Adrenal gland (tissue), 12 donors: ENCODE measurements around the gene MLH3. TPM values are rescaled to one million over a fixed set of nuclear protein-coding genes. Genes with fewer than 3 reads are reported as not detected.

ENCODE experiments used
- DNase-seq, 7 donors: peaks; one replicate each; pipeline ENCODE4 v3.0.0-alpha.2; 2019 to 2020
- H3K27ac ChIP-seq, 5 donors: fragments of 200-600 bp; sonication (generic) in 4 of 5; 1 replicate in 3 of 5; 2 replicates in 2 of 5; pipeline versions ENCODE4 v1.5.1 to v1.8.0; 2016 to 2020; ENCODE audit warnings: mild to moderate bottlenecking in 1 of 5
- H3K27me3 ChIP-seq: fragments of 200-600 bp; 2 replicates; pipeline ENCODE4 v1.8.0; 2021
- H3K36me3 ChIP-seq, 2 donors: fragments of 200-600 bp; replicated peaks in 1 of 2; 1 replicate in 1 of 2; 2 replicates in 1 of 2; pipeline versions ENCODE4 v1.5.1 to v1.8.0; 2018 to 2022
- H3K4me1 ChIP-seq, 2 donors: fragments of 200-600 bp; replicated peaks in 1 of 2; 1 replicate in 1 of 2; 2 replicates in 1 of 2; pipeline versions ENCODE4 v1.5.1 to v1.8.0; 2018 to 2021
- H3K4me3 ChIP-seq, 4 donors: fragments of 200-600 bp; sonication (generic) in 3 of 4; one replicate each; pipeline ENCODE4 v1.5.1; 2016 to 2018
- H3K9me3 ChIP-seq, 3 donors: fragments of 200-600 bp; sonication (generic) in 1 of 3; replicated peaks in 1 of 3; 1 replicate in 2 of 3; 2 replicates in 1 of 3; pipeline versions ENCODE4 v1.5.1 to v1.8.0; 2016 to 2021
- POLR2A ChIP-seq, 2 donors: fragments of 450-650 bp; IDR thresholded peaks; one replicate each; pipeline ENCODE4 v1.6.1; 2017; ENCODE audit warnings: antibody characterized with exemption in 2 of 2, mild to moderate bottlenecking in 2 of 2, moderate library complexity in 1 of 2
- WGBS, 4 donors: extraction: QIAGEN DNeasy Blood & Tissue Kit in 2 of 4; methylation state at CpG; one replicate each; pipeline versions ENCODE4 v1.1.5 to v1.1.7; 2013 to 2017; 5-methylcytosine and 5-hydroxymethylcytosine counted together
- intact Hi-C, 2 donors: fragments of 100-400 bp; cut with DNase I; formaldehyde crosslinking; loops; one replicate each; pipeline versions ENCODE4 v1.14.1 to v1.15.0; 2022 to 2023
- polyA plus RNA-seq, 3 donors: library from polyadenylated mRNA; stranded (reverse); fragments of 200-250 nt in 2 of 3; fragments of 350-450 nt in 1 of 3; fragmentation: Illumina TruSeq in 1 of 3; extraction: RNeasy Lipid Tissue Mini Kit (QIAGEN cat#74804) in 1 of 3; gene quantifications; one replicate each; pipeline ENCODE4 v1.2.3, GENCODE V29; 2013 to 2014
- total RNA-seq, 9 donors: library from RNA; depleted of rRNA in 4 of 9; stranded (reverse); fragments of >200 nt in 4 of 9; fragments of 120-200 nt in 1 of 9; fragmentation: NEBNext Ultra II Directional in 1 of 9; extraction: Animal tissue kit (Norgen Biotek cat#: 25700) in 1 of 9; gene quantifications; one replicate each; pipeline versions ENCODE4 v1.1.0 to v1.2.4, GENCODE V29; 2013 to 2023
- TF ChIP-seq, protein P1 (sequence below), 6 experiments: fragments of 450-650 bp in 4 of 6; fragments of 200-600 bp in 2 of 6; sonication (generic) in 1 of 6; IDR thresholded peaks; 1 replicate in 5 of 6; 2 replicates in 1 of 6; pipeline versions ENCODE4 v1.5.1 to v1.8.0; 2016 to 2021; ENCODE audit warnings: antibody characterized with exemption in 6 of 6, mild to moderate bottlenecking in 2 of 6, moderate library complexity in 1 of 6
- donor health status: healthy with polysubstance abuse.
- donor health status: Bipolar disorder and iron deficiency.
- donor health status: DM: yes; HTN: yes; CAD: no.
- donor health status: DM: no; HTN: no; CAD: no.
- donor health status: DM: no; HTN: no; CAD: no.
- donor health status: DM: yes; HTN: yes; CAD: no.

Gene MLH3
- total and polyA plus RNA-seq, 12 donors: 22.2 to 51.4 (median 32.2) TPM

DNA sequence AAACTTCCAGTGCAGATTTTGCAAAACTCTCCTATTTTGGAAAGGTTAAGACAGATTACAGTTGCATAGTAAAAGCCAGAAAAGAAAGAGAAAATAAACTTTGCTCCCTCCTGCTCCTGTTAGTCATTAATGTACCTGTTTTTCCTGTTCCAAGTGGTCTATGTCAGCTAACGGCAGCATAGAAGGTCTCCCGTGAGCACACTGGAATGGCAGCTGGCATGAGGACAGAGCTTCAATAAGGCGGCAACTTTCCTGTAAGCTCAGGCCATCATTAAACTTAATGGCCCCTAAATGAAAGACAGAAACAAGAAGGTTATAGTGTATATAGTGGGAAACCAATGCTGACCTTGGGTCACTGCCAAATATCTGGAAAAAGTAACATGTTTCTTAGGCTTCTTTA lies 32.6 kb downstream of the MLH3 start:
- DNase-seq: no peak
- no peak overlapping the region for H3K27ac ChIP-seq
- intact Hi-C loops: no loop called here
- TF ChIP-seq, protein P1, sequence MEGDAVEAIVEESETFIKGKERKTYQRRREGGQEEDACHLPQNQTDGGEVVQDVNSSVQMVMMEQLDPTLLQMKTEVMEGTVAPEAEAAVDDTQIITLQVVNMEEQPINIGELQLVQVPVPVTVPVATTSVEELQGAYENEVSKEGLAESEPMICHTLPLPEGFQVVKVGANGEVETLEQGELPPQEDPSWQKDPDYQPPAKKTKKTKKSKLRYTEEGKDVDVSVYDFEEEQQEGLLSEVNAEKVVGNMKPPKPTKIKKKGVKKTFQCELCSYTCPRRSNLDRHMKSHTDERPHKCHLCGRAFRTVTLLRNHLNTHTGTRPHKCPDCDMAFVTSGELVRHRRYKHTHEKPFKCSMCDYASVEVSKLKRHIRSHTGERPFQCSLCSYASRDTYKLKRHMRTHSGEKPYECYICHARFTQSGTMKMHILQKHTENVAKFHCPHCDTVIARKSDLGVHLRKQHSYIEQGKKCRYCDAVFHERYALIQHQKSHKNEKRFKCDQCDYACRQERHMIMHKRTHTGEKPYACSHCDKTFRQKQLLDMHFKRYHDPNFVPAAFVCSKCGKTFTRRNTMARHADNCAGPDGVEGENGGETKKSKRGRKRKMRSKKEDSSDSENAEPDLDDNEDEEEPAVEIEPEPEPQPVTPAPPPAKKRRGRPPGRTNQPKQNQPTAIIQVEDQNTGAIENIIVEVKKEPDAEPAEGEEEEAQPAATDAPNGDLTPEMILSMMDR (IDR thresholded peaks at IDR 0.05): no peak
- no peak for TF ChIP-seq POLR2A (IDR thresholded peaks at IDR 0.05)
- no peak overlapping the region for H3K4me3 ChIP-seq
- H3K27me3 ChIP-seq: no peaks in the 10 kb centered on the region
- peaks cover 9 to 29% of the 10 kb centered on the region in 2 donors for H3K4me1 ChIP-seq
- peaks cover 0 to 71% of the 10 kb centered on the region in 2 donors for H3K36me3 ChIP-seq
- H3K9me3 ChIP-seq: no peaks in the 10 kb centered on the region
- WGBS, 4 donors: 79 to 87% (median 85%) methylated on average over 3 of the region's 3 CpGs

DNA sequence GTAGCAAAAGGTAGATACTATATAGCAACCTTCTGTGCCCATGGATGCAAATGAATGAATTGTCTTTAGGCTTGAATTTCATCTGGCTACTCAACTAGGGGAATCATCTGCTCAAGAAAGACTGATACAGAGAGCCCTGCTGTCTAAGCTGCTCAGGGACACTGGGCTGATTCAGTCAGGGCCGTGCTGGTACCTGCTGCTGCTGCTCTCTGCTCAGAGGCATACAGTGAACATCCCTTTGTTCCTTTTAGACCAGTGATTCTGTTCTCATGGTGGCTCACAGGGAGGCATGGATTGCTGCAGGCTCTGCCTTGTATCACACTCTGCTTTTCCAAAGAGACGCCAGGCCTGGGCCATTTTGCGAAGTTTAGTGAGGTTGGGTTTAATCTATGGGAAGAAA lies 34.5 kb downstream of the MLH3 start:
- WGBS, 4 donors: 64 to 80% (median 74%) methylated on average over 3 of the region's 3 CpGs
- intact Hi-C loops: no loop called here
- TF ChIP-seq, protein P1 (IDR thresholded peaks at IDR 0.05): no peak
- TF ChIP-seq POLR2A (IDR thresholded peaks at IDR 0.05): no peak
- Histone ChIP-seq H3K27me3 (no peaks in the 10 kb centered on the region), H3K27ac (peak overlapping the region in 3 of 5 donors; percentile 6 to 24 (median 10)), H3K4me1 (peaks cover 23 to 34% of the 10 kb centered on the region in 2 donors), H3K9me3 (no peaks in the 10 kb centered on the region), H3K36me3 (peaks cover 0 to 60% of the 10 kb centered on the region in 2 donors), H3K4me3 (no peak overlapping the region)
- DNase-seq: peak in 3 of 7 donors; percentile 26 to 32 (median 30)

DNA sequence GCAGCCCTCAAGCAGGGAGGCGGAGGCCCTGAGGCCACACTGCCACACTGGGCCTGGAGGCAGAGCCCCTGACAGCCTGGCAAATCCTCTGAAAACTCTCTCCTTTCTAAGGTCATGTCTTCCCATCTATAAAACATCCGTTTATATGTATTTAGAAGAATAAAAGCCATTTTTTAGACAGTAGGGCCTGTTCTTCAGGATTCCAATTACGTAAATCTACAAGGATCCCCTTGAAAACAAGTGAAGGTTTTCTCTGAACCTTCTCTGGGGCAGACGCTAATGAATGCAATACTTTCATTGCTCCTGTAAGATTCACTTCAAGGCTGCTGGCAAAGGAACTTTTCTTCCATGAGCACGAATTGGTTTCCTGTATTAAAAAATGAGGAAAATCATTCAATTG lies 35.8 kb downstream of the MLH3 start:
- TF ChIP-seq, protein P1 (IDR thresholded peaks at IDR 0.05): no peak
- TF ChIP-seq POLR2A (IDR thresholded peaks at IDR 0.05): no peak
- H3K4me1 ChIP-seq: peaks cover 32 to 46% of the 10 kb centered on the region in 2 donors
- no peak for DNase-seq
- 51 to 65% (median 59%) methylated on average over 5 of the region's 5 CpGs for WGBS, 4 donors
- intact Hi-C loops: no loop called here
- no peaks in the 10 kb centered on the region for H3K27me3 ChIP-seq
- H3K27ac ChIP-seq: peak overlapping the region in 3 of 5 donors; percentile 26 to 56 (median 43)
- H3K36me3 ChIP-seq: peaks cover 0 to 52% of the 10 kb centered on the region in 2 donors
- no peak overlapping the region for H3K4me3 ChIP-seq
- no peaks in the 10 kb centered on the region for H3K9me3 ChIP-seq

DNA sequence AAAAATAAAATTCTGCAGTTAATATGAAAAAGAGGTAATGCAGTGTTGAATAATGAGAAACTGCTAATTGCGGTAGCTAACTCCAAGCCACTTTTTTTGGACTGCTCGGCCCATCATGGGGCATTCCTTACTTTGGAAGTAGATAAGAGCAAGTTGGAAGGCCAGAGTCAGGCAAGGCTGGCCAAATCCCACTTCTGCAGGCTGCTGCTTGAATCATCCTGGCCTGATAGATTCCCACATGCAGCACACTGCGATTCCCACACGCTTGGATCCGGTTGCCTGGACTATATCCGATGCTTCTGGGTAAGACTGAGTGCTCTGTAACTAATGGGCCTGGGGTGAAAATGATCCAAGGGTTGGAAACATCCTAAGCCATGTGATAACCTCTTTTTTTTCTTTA lies 38.0 kb downstream of the MLH3 start:
- Histone ChIP-seq H3K27ac (peak overlapping the region in 3 of 5 donors; percentile 58 to 70 (median 67)), H3K36me3 (peaks cover 0 to 59% of the 10 kb centered on the region in 2 donors), H3K9me3 (no peaks in the 10 kb centered on the region), H3K4me1 (peaks cover 32 to 46% of the 10 kb centered on the region in 2 donors), H3K27me3 (no peaks in the 10 kb centered on the region), H3K4me3 (no peak overlapping the region)
- 36 to 50% (median 41%) methylated on average over 6 of the region's 6 CpGs for WGBS, 4 donors
- TF ChIP-seq POLR2A (IDR thresholded peaks at IDR 0.05): peak in 1 of 2 donors; percentile 25
- TF ChIP-seq, protein P1 (IDR thresholded peaks at IDR 0.05): no peak
- DNase-seq: peak; percentile 40 to 81 (median 70)
- intact Hi-C loops: no loop called here
